ENCODE data around the gene ASB18.

ASB18 gene

GRCh38 chr2:236214376-236214995 is 49.7 kb downstream of the ASB18 start:
- TF ChIP-seq GATA2 (IDR thresholded peaks at IDR 0.05; ENCODE audit: low read depth, low read length) (no peak), GATA3 (IDR thresholded peaks at IDR 0.05; ENCODE audit: low read depth, low read length) (no peak)

- TF ChIP-seq GATA2 (IDR thresholded peaks at IDR 0.05; ENCODE audit: low read depth, low read length), result no peak
- no peak for TF ChIP-seq GATA3 (IDR thresholded peaks at IDR 0.05; ENCODE audit: low read depth, low read length)
Observed at GRCh38 chr2:236211296-236211695, 52.9 kb downstream of the ASB18 start.

- TF ChIP-seq GATA3 (IDR thresholded peaks at IDR 0.05; ENCODE audit: low read depth, low read length), result no peak
- TF ChIP-seq GATA2 (IDR thresholded peaks at IDR 0.05; ENCODE audit: low read depth, low read length), result no peak
Observed at GRCh38 chr2:236210536-236210935, 53.7 kb downstream of the ASB18 start.

- no peak for TF ChIP-seq GATA3 (IDR thresholded peaks at IDR 0.05; ENCODE audit: low read depth, low read length)
- no peak for TF ChIP-seq GATA2 (IDR thresholded peaks at IDR 0.05; ENCODE audit: low read depth, low read length)
Observed at GRCh38 chr2:236209996-236210395, 54.2 kb downstream of the ASB18 start.

GRCh38 chr2:236209535-236209934 is 54.7 kb downstream of the ASB18 start:
- TF ChIP-seq GATA3 (IDR thresholded peaks at IDR 0.05; ENCODE audit: low read depth, low read length), result no peak
- no peak for TF ChIP-seq GATA2 (IDR thresholded peaks at IDR 0.05; ENCODE audit: low read depth, low read length)

GRCh38 chr2:236208019-236208926 is 55.9 kb downstream of the ASB18 start:
- TF ChIP-seq GATA3 (IDR thresholded peaks at IDR 0.05; ENCODE audit: low read depth, low read length), result no peak

GRCh38 chr2:236207472-236207871 is 56.7 kb downstream of the ASB18 start:
- TF ChIP-seq GATA2 (IDR thresholded peaks at IDR 0.05; ENCODE audit: low read depth, low read length) (no peak), GATA3 (IDR thresholded peaks at IDR 0.05; ENCODE audit: low read depth, low read length) (no peak)

- TF ChIP-seq GATA2 (IDR thresholded peaks at IDR 0.05; ENCODE audit: low read depth, low read length), result no peak
Observed at GRCh38 chr2:236205867-236206645, 58.1 kb downstream of the ASB18 start.

- TF ChIP-seq GATA3 (IDR thresholded peaks at IDR 0.05; ENCODE audit: low read depth, low read length) (no peak), GATA2 (IDR thresholded peaks at IDR 0.05; ENCODE audit: low read depth, low read length) (no peak)
Observed at GRCh38 chr2:236204953-236205352, 59.3 kb downstream of the ASB18 start.

- TF ChIP-seq GATA2 (IDR thresholded peaks at IDR 0.05; ENCODE audit: low read depth, low read length) (no peak), GATA3 (IDR thresholded peaks at IDR 0.05; ENCODE audit: low read depth, low read length) (no peak)
Observed at GRCh38 chr2:236200378-236200777, 63.8 kb downstream of the ASB18 start.

- no peak for TF ChIP-seq GATA2 (IDR thresholded peaks at IDR 0.05; ENCODE audit: low read depth, low read length)
- no peak for TF ChIP-seq GATA3 (IDR thresholded peaks at IDR 0.05; ENCODE audit: low read depth, low read length)
Observed at GRCh38 chr2:236196366-236196765, 67.8 kb downstream of the ASB18 start.

GRCh38 chr2:236195726-236196125 is 68.5 kb downstream of the ASB18 start:
- TF ChIP-seq GATA3 (IDR thresholded peaks at IDR 0.05; ENCODE audit: low read depth, low read length) (no peak), GATA2 (IDR thresholded peaks at IDR 0.05; ENCODE audit: low read depth, low read length) (no peak)

GRCh38 chr2:236194786-236195185 is 69.4 kb downstream of the ASB18 start:
- TF ChIP-seq GATA2 (IDR thresholded peaks at IDR 0.05; ENCODE audit: low read depth, low read length) (no peak), GATA3 (IDR thresholded peaks at IDR 0.05; ENCODE audit: low read depth, low read length) (no peak)

- no peak for TF ChIP-seq GATA2 (IDR thresholded peaks at IDR 0.05; ENCODE audit: low read depth, low read length)
- no peak for TF ChIP-seq GATA3 (IDR thresholded peaks at IDR 0.05; ENCODE audit: low read depth, low read length)
Observed at GRCh38 chr2:236193026-236193425, 71.2 kb downstream of the ASB18 start.

All from SH-SY5Y (cell line).